Left cardiac atrium (tissue), 4 donors: Measurements from ENCODE around the gene ANKMY2. TPM values are rescaled to one million over a fixed set of nuclear protein-coding genes. Genes with fewer than 3 reads are reported as not detected.
"Not testable (repeated sequence)": the region's sequence is repeated elsewhere in the genome, so short reads cannot be mapped to it uniquely, and the experiment has no call there.

ENCODE experiments used
- ATAC-seq, 2 donors: fragments of 200-7000 bp; cut with Tn5 transposase; one replicate each; pipeline ENCODE4 v1.9.1; 2020; ENCODE audit warnings: mild to moderate bottlenecking in 2 of 2, moderate library complexity in 2 of 2
- DNase-seq: peaks from one replicate; pipeline ENCODE4 v3.0.0-alpha.2; 2020
- intact Hi-C, 2 donors: fragments of 100-400 bp; cut with DNase I; formaldehyde crosslinking; loops; one replicate each; pipeline versions ENCODE4 v1.14.1 to v1.15.1; 2022 to 2023
- total RNA-seq, 2 donors: library from RNA; stranded (reverse); fragmentation: NEBNext Ultra II Directional; extraction: Animal tissue kit (Norgen Biotek cat#: 25700); gene quantifications; one replicate each; pipeline ENCODE4 v1.2.1, GENCODE V29; 2021
- donor health status: DM: no; HTN: yes; CAD: no.
- donor health status: DM: no; HTN: yes; CAD: no; lungs with severe emphysema.
- donor health status: DM: yes; HTN: yes; CAD: no.
- donor health status: Dilated cardiomyopathy.

Gene ANKMY2
- total RNA-seq, 2 donors from 2014 or later = 25.1 to 28.6 TPM

DNA sequence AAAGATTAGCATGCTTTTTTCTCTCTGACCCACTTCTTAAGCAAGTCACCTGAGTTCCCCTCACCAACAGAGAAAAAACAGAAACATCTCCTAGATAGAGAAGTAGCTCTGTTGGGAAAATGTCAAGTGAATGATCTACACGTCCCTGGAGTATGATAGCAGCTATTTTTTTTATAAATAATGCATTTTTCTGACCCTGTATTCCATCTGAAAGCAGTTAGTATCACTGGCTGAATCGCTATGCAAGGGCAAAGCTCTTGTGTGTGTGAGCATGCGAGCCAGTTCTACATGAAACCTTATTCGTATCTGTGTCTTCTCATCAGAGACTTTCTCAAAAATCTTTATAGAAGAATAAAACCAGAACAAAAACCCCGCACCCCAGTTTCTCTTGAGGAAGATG lies 8.2 kb downstream of the ANKMY2 start:
- DNase-seq (no peak), ATAC-seq (no peak)
- intact Hi-C loops = no loop called here

DNA sequence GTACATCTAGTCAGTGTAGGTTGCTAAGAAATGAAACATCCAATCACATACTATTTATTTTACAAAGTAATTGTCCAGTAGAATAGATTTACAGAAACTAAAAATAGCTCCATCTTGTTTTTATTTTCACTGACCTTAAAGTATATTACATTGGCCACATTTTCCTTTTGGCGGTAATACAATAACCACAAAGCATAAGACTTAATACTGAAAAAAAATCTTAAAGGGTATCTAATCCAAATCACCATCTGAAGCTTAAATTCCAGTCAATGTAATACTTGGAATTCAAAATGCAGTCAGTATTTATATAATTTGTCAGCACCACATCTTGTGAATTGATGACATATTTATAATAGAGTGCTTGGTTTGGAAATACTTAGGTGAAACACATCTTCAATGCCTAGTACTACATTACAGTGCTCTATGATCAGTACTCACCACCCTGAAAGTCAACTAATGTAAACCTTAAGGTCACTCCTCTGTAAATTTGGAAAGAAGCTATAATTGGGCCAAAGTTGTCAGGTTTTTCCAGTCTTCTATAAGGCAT lies 8.9 kb downstream of the ANKMY2 start:
- DNase-seq (no peak), ATAC-seq (no peak)
- intact Hi-C loops = no loop called here

DNA sequence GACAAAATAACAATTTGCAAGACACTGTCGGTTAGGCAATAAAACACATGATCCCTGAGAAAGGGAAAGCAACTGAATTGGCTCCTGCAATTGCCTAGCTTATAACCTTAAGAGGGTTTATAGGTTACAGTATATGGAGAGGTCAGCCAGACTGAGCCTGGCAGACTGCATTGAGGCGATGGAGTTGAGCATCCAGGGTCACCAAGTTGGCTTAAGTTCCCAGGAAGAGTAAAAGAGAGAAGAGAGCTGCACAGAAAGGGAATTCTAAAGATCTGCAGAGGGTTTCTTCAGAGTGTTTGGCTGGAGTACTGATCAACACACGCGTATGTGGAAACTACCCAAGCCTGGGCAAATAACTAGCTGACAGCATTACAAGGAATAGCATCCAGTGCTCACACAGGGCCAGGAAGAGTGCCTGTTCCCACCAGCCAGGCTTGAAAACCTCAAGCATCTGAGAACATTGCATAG lies 11.2 kb downstream of the ANKMY2 start:
- no peak for DNase-seq
- peak; percentile 53 to 91 for ATAC-seq
- intact Hi-C loops = no loop called here

DNA sequence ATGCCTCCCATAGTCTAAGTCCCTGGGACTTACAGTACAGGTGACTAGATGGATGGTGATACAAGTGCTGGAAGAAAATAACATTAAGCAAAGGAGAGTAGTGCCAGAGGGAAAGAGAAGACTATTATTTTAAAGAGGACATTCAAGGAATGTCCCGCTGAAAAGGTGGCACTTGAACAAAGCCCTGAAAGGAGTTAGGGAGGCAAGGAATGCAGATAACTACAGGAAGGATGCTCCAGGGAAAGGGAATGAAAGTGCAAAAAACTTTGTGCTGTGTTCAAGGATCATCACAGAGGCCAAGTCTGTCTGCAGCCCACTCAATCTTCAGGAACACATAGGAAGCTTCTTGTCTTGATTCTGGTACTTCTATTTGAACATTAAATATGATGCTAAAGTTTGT lies 14.9 kb downstream of the ANKMY2 start:
- no peak for DNase-seq
- no peak for ATAC-seq
- intact Hi-C loops = no loop called here

DNA sequence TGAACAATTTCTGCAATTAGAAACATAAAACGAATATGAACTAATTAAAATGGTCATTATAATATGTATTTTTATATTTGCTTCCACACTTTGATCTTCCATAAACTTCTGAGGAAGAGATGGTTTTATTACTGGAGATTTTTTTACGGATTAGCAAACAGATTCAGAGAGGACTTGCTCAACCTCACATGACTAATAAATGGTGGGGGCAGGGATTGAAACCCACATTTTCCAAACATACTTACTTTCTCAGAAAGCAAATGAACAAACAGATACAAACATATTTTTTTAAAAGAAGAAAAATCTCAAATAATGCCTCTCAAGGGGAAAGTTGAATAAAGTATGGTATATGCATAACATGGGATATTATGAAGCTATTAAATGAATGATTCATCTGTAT lies 18.3 kb downstream of the ANKMY2 start:
- DNase-seq (no peak), ATAC-seq (no peak)
- intact Hi-C loops = no loop called here

DNA sequence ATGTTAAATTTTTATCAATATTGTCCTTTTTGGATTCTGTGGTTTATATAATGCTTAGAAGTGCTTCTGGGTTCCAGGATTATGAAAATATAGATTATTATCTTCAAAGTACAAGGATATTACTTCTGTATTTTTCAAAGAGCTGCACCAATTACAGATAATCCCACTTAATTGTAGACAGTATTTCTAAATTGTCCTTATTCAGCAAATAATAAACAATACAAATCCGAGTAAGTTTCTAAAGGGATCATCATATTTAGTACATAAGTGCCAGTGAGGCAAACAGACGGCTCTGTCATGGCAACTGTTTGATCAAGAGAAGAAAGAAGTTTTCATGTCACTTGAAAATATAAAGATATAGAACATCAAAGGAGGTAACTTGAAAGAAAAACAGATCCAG lies 19.2 kb downstream of the ANKMY2 start:
- no peak for ATAC-seq
- DNase-seq = no peak
- intact Hi-C loops = no loop called here

DNA sequence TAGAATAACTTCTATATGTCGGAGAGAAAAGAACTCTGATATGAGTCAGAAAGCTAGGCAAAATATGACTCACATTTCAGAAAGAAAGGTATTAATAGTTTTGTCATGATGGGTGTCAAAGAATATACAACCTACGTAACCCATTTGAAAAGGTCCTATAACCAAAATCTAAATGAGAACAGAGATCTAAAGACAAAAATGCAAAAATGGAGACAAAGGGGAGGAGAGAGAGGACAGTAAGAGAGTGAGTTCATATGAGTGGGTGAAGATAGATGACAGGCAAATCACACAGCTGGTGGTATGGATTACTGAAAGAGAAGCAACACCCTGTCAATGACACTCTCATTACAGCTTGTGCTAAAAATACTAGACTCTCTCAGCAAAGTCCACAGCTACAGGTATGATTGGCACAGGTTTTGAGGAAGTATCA lies 25.6 kb downstream of the ANKMY2 start:
- ATAC-seq (peak; percentile 60 to 86), DNase-seq (no peak)
- intact Hi-C loops = no loop called here

DNA sequence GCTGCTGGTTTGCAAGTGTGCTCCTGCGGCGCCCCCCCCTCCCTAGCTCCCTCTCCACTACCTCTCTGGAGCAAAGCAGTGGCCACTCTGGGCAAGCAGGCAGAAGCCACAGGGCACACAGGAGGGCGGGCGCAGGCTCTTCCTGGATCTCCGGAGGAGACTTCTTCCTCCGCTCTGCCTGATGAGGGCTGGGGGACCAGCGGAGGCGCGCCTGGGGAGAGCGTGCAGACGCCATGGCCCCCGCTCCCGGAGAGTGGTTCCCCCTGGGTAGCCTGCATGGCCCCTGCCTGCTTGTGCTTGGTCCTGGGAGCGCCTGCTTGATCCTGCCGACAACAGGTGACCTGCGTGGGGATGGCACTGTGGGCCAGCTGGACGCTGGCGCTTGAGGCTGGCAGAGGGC lies 29.0 kb downstream of the ANKMY2 start:
- DNase-seq (no peak), ATAC-seq (no peak)
- intact Hi-C loops = no loop called here

DNA sequence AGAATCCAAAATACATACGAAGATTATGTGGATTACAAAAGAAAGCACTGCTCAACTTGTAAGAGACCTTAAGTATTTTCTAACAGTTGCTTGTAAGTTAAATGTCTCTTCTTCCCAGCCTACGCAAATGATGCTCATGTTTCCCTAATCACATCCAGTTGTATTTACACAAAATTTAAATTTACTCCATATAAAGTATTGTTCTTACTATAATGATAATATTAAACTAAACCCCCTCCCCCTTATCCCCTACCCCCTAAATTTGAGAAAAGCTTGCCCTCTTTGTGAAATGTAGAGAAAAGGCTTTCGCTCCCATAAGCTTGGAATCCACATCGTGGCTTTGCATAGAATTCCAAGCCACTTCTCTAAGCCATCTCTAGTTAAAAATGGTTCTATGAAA lies 29.4 kb downstream of the ANKMY2 start:
- DNase-seq = no peak
- no peak for ATAC-seq
- intact Hi-C loops = no loop called here

DNA sequence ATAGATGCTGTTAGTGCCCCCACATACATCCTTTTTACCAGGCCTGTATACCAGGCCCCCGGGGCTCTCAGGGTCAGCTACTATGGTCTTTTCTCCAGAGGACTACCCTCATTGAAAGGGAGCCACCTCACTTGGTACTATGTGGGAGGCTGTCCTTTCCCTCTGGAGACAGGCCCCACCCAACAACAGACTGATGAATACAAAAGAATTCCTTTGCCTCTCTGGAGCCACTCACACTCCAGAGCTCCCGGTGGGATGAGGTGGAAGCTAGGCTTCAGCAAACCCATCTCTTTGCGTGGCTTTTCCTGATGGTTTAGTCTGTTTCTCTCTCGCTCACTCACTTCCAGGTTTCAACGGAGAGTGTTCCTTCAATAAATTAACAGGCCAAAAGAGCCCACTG lies 30.3 kb downstream of the ANKMY2 start:
- no peak for DNase-seq
- ATAC-seq = no peak
- intact Hi-C loops = no loop called here

DNA sequence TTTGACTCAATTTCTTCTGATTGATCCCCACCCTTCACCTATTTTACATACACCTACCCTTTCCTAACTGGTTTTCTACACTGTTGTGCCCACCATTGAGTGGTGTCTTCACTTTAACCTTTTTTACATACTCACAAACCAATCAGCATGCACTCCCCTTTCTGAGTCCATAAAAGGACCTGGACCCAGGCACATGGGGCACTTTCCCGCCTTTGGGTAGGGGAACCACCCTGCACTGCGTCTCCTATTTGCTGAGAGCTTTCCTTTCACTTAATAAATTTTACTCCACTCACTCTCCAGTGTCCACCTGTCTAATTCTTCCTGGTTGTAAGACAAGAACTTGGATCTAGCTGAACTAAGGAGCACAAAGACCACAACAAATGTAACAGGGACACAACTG lies 33.8 kb downstream of the ANKMY2 start:
- DNase-seq = no peak
- intact Hi-C loops = no loop called here
- ATAC-seq = no peak

DNA sequence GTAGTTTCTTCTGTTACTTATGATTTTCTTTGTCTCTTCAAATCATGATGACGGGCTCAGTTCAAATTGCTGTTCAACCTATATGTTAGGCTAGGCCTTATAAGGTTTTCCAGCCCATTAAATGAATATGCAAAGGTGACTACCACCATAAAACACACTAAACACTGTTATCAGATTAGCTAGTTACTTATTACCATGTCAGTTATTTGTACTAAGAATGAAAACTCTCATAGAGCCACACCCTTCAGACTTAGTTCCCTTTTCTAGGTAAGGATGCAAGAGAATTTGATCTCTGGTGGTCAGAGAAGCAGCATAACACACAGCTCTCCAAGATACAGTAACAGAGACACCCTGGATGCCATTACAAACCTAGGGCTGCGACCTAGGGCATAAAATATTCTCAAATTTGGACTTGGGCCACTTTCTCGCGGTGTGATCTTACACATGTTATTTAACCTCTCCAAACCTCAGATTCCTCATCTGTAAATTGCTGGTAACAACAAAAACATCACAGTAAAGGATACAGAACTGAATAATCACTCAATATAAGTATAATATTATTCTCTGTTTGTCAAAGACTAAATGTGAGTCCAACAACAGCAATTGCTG lies 35.6 kb downstream of the ANKMY2 start:
- intact Hi-C loops = no loop called here
- DNase-seq (no peak), ATAC-seq (no peak)

DNA sequence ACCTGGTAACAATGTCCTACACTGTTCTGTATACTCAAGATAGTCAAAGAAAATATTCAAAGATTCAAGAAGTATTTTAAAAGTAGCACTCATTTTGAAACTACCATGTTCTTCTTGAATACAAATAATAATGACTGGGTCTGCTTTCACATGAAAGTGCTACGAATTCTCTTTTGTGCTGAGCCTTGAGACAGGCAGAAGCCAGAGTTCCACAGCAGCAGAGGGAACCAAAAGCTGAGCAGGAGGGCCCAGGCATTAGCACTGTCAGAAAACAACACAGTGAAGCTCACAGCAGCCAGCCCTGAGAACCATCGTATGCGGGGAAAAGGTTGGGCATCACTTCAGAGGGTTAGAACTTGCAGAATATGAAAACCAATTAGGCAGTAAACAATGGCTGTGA lies 38.9 kb downstream of the ANKMY2 start:
- intact Hi-C loops = no loop called here
- ATAC-seq (no peak), DNase-seq (no peak)

DNA sequence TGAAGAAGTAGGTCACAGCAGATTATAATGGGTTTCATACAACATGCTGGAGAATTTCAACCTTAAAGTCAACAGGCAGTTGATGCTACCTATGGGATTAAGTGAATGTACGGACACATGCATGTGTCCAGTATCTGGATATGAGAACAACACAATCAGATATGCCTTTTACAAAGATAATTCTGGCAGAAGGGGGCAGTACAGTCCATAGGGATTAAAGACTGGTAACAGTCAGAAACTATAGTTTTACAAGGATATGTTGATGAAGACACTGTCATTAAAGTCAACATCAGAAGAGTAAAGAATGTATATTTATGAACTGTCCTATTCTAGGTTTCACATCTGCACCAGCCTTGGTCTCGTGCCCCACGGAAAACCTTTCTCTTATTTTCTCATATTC lies 41.5 kb downstream of the ANKMY2 start:
- ATAC-seq (no peak), DNase-seq (no peak)
- intact Hi-C loops = no loop called here

DNA sequence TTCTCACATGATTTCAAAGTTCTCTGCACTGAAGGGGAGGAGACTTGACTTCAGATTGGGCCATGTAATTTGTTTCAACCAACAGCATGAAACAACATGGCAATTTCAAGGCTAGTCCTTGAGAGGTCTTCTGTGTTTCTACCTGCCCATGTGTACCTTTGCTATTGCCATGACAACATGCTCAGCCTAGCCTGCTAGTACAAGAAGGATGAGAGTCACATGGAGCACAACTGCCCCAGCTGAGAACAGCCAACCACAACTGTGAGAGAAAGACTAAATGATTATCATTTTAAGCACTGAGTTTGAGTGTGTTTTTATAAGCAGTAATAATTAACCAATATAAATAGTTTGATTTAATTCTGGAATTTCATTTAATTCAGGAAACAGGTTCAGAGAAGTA lies 41.9 kb downstream of the ANKMY2 start:
- DNase-seq (no peak), ATAC-seq (no peak)
- intact Hi-C loops = no loop called here

DNA sequence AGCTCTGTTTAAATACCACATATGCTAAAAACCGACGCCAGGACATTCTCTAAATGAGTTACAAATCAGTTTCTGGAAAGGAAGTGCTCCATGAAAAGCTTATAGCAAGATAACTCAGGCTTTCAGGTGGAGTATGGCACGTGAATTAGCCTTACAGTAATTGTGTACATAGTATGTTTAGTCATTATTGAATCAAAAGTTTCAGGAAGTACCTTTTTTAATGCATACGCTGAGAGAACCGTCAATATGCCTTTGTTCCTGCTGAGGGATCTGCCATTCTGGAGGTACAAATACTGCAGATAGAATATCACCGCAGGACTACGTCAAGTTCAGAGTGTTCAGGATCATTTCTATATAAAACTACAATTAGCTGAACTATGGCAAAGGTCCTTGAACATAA lies 45.7 kb downstream of the ANKMY2 start:
- no peak for DNase-seq
- no peak for ATAC-seq
- intact Hi-C loops = no loop called here

DNA sequence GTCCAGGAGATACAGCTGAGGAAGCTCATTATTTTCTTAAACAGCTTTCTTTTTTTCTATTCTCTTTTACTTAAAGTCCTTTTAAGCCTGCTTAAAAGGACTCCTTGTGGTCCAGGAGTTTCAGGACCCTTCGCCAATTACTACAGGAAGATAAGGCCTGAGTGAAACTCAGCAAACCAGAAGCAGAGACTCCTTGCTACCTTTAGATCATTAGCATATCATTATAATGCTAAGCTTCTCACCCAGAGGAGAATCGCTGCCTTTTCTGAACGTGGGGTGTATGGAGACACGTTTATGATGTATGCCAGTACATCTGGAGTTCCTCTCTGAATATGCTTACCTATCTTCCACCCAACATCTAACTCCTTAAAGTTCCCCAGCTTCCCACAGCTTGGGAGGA lies 47.5 kb downstream of the ANKMY2 start:
- DNase-seq (no peak), ATAC-seq (no peak)
- intact Hi-C loops = no loop called here

DNA sequence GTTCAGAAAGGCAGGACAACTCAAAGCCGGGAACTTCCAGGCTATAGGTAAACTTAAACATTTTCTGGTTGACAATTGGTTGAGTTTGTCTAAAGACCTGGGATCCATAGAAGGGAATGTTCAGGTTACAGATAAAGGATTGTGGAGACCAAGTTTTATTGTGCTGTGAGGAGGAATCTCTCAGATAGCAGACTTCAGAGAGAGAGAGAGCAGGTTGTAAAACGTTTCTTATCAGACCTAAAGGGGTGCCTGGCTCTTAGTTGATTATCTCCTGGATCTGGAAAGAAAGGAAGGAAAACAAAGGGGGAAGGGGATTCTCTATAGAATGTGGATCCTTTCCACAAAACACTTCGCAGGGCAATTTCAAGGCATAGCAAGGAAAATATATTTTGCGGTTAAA lies 50.0 kb downstream of the ANKMY2 start:
- DNase-seq, ATAC-seq, intact Hi-C loops: not testable (repeated sequence)

DNA sequence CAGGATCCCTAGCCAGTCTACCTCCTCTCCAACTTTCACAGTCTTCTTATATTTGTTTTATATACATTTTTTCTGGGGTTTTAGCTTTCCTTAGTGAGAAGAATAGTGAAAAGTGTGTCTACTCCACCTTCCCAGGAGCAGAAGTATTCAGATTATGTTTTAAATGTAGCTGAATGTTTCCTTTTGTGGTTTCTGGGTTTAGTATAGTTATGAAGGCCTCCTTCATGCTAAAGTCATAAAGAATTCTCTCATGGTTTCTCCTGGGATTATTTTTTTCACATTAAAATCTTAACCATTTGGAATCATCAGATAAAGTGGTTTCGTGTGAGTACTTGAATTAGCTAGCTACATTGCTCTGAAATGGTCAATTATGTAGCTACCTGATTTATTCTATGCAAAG lies 50.9 kb downstream of the ANKMY2 start:
- intact Hi-C loops = no loop called here
- ATAC-seq = no peak
- DNase-seq = no peak

DNA sequence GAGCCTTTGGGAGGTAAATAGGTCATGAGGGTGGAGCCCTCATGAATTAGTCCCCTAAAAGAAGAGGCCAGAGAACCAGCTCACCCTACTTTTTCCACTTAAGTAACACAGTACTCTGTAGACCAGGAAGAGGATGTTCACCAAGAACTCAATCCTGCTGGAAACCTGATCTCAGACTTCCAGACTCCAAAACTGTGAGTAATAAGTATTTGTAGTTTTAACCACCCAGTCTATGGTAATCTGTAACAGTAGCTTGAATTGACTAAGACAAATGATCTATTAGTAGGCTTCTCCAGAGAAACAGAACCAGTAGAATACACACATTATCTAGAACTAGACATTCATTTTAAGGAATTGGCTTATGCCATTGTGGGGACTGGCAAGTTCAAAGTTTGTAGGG lies 51.5 kb downstream of the ANKMY2 start:
- ATAC-seq (no peak), DNase-seq (no peak)
- intact Hi-C loops = no loop called here

DNA sequence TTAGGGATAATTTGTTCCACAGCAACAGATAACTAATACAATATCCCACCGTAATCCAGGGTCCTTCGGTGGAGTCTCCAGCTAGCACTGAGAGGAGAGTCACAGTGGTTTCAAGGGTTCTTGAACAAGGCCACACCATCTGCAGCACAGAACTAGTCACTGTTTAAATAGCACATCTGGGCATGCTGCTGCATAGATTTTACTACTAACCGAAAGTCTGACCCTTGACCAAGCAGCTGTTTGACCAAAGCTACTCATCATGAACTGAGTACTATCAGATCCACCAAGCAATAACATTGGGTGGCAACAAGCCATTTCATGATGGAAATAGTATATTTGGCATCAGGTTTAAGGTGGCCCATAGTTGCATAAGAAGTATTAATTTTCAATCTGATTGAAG lies 53.2 kb downstream of the ANKMY2 start:
- DNase-seq = no peak
- ATAC-seq = no peak

DNA sequence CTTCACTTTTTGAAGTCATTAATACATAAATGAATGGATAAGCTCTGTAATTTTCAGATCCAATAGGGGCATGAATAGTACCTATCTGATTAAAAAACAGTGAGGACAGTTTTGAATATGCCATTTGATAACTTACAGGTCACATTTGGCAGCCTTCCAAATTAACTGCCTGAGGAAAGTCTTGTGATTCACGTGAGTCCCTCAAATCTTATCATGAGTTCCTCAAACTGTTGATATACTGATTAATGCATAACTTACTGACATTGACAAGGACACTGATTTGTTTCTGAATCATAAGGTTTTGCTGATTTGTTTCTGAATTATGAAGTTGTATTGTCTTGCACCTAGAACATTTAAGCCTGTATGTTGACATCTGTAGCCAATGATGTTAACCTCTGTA lies 55.1 kb downstream of the ANKMY2 start:
- no peak for ATAC-seq
- intact Hi-C loops = no loop called here
- DNase-seq = no peak

More for the DNA sequence above, 53.2 kb downstream of the ANKMY2 start:
- intact Hi-C loops = no loop called here
